Activated naive CD8-positive, alpha-beta T cell (primary cell): ENCODE data around the gene HAND2.

ENCODE experiments used
- H3K27ac Mint-ChIP-seq: one replicate; pipeline ENCODE4 v1.8.0; 2021; ENCODE audit warnings: mixed read lengths
- H3K27me3 Mint-ChIP-seq: one replicate; pipeline ENCODE4 v1.8.0; 2021; ENCODE audit warnings: mixed read lengths
- H3K36me3 Mint-ChIP-seq: one replicate; pipeline ENCODE4 v1.8.0; 2021; ENCODE audit warnings: mixed read lengths
- H3K4me1 Mint-ChIP-seq: one replicate; pipeline ENCODE4 v1.8.0; 2021; ENCODE audit warnings: low read depth, mixed read lengths
- H3K4me3 Mint-ChIP-seq: one replicate; pipeline ENCODE4 v1.8.0; 2021; ENCODE audit warnings: mild to moderate bottlenecking, mixed read lengths
- H3K9me3 Mint-ChIP-seq: one replicate; pipeline ENCODE4 v1.8.0; 2021; ENCODE audit warnings: low read depth, mixed read lengths

Gene HAND2

GRCh38 chr4:173528378-173529321 lies 1.4 kb downstream of the HAND2 start:
- Mint-ChIP-seq H3K27ac (peak overlapping the region; percentile 50), H3K9me3 (peaks cover 4% of the 10 kb centered on the region), H3K4me3 (peak overlapping the region; percentile 68), H3K4me1 (peaks cover 25% of the 10 kb centered on the region), H3K36me3 (peaks cover 5% of the 10 kb centered on the region), H3K27me3 (peaks cover 66% of the 10 kb centered on the region)

- Mint-ChIP-seq H3K4me1 (peaks cover 34% of the 10 kb centered on the region), H3K27ac (peak overlapping the region; percentile 28), H3K36me3 (peaks cover 5% of the 10 kb centered on the region), H3K4me3 (no peak overlapping the region), H3K27me3 (peaks cover 63% of the 10 kb centered on the region), H3K9me3 (peaks cover 4% of the 10 kb centered on the region)
Measured at GRCh38 chr4:173527103-173527891, 2.7 kb downstream of the HAND2 start.

GRCh38 chr4:173526724-173527102 lies 3.3 kb downstream of the HAND2 start:
- Mint-ChIP-seq H3K27me3 (peaks cover 60% of the 10 kb centered on the region), H3K36me3 (peaks cover 5% of the 10 kb centered on the region), H3K4me3 (no peak overlapping the region), H3K4me1 (peaks cover 36% of the 10 kb centered on the region), H3K9me3 (peaks cover 4% of the 10 kb centered on the region), H3K27ac (no peak overlapping the region)

- H3K9me3 Mint-ChIP-seq = peaks cover 4% of the 10 kb centered on the region
- H3K27ac Mint-ChIP-seq = peak overlapping the region; percentile 61
- H3K4me3 Mint-ChIP-seq = peak overlapping the region; percentile 40
- peaks cover 5% of the 10 kb centered on the region for H3K36me3 Mint-ChIP-seq
- H3K4me1 Mint-ChIP-seq = peaks cover 34% of the 10 kb centered on the region
- peaks cover 59% of the 10 kb centered on the region for H3K27me3 Mint-ChIP-seq
Measured at GRCh38 chr4:173526027-173526482, 4.0 kb downstream of the HAND2 start.

GRCh38 chr4:173525118-173526011 lies 4.7 kb downstream of the HAND2 start:
- Mint-ChIP-seq H3K4me1 (peaks cover 31% of the 10 kb centered on the region), H3K27ac (peak overlapping the region; percentile 16), H3K4me3 (no peak overlapping the region), H3K36me3 (peaks cover 5% of the 10 kb centered on the region), H3K27me3 (peaks cover 60% of the 10 kb centered on the region), H3K9me3 (peaks cover 6% of the 10 kb centered on the region)

GRCh38 chr4:173524218-173525117 lies 5.6 kb downstream of the HAND2 start:
- Mint-ChIP-seq H3K4me3 (no peak overlapping the region), H3K27me3 (peaks cover 64% of the 10 kb centered on the region), H3K27ac (peak overlapping the region; percentile 16), H3K4me1 (peaks cover 26% of the 10 kb centered on the region), H3K9me3 (peaks cover 10% of the 10 kb centered on the region), H3K36me3 (peaks cover 5% of the 10 kb centered on the region)

GRCh38 chr4:173522951-173523395 lies 7.1 kb downstream of the HAND2 start:
- peaks cover 61% of the 10 kb centered on the region for H3K27me3 Mint-ChIP-seq
- no peak overlapping the region for H3K27ac Mint-ChIP-seq
- H3K9me3 Mint-ChIP-seq = peaks cover 10% of the 10 kb centered on the region
- H3K36me3 Mint-ChIP-seq = peaks cover 3% of the 10 kb centered on the region
- H3K4me3 Mint-ChIP-seq = peak overlapping the region; percentile 62
- peaks cover 23% of the 10 kb centered on the region for H3K4me1 Mint-ChIP-seq

- Mint-ChIP-seq H3K9me3 (peaks cover 10% of the 10 kb centered on the region), H3K36me3 (peaks cover 3% of the 10 kb centered on the region), H3K27ac (no peak overlapping the region), H3K4me3 (peak overlapping the region; percentile 62), H3K27me3 (peaks cover 60% of the 10 kb centered on the region), H3K4me1 (peaks cover 24% of the 10 kb centered on the region)
Measured at GRCh38 chr4:173522160-173522950, 7.7 kb downstream of the HAND2 start.

GRCh38 chr4:173521467-173522159 lies 8.4 kb downstream of the HAND2 start:
- Mint-ChIP-seq H3K27me3 (peaks cover 60% of the 10 kb centered on the region), H3K27ac (no peak overlapping the region), H3K4me3 (peak overlapping the region; percentile 44), H3K9me3 (peaks cover 10% of the 10 kb centered on the region), H3K36me3 (peaks cover 3% of the 10 kb centered on the region), H3K4me1 (peaks cover 27% of the 10 kb centered on the region)

- Mint-ChIP-seq H3K27me3 (peaks cover 62% of the 10 kb centered on the region), H3K4me3 (no peak overlapping the region), H3K27ac (no peak overlapping the region), H3K9me3 (peaks cover 11% of the 10 kb centered on the region), H3K4me1 (peaks cover 28% of the 10 kb centered on the region), H3K36me3 (peaks cover 1% of the 10 kb centered on the region)
Measured at GRCh38 chr4:173520921-173521466, 9.0 kb downstream of the HAND2 start.

GRCh38 chr4:173519111-173520101 lies 10.6 kb downstream of the HAND2 start:
- Mint-ChIP-seq H3K36me3 (peaks cover 2% of the 10 kb centered on the region), H3K27me3 (peaks cover 64% of the 10 kb centered on the region), H3K9me3 (peaks cover 11% of the 10 kb centered on the region), H3K4me1 (peaks cover 25% of the 10 kb centered on the region), H3K4me3 (peak overlapping the region; percentile 20), H3K27ac (no peak overlapping the region)
